Fibroblast of villous mesenchyme (primary cell): ENCODE results near the gene COBL. TPM values are rescaled to one million over a fixed set of nuclear protein-coding genes. Genes with fewer than 3 reads are reported as not detected.
A peak's percentile ranks its signal among the peaks of the same experiment; 100 is the strongest.

Experiments
- DNase-seq: peaks from one replicate; pipeline ENCODE4 v3.0.0-alpha.2; 2010; ENCODE audit warnings: low read depth
- H3K4me3 ChIP-seq: 2 replicates; pipeline ENCODE4 v1.5.1; 2011; ENCODE audit warnings: low read depth, mild to moderate bottlenecking, low read length
- total RNA-seq: library from RNA; depleted of rRNA; stranded (reverse); fragments of >200 nt; gene quantifications from 2 replicates; pipeline ENCODE4 v1.2.3, GENCODE V29; 2012
- TF ChIP-seq, protein P1 (sequence below): IDR thresholded peaks from 2 replicates; pipeline ENCODE4 v1.5.1; 2012; ENCODE audit warnings: low read depth, mild to moderate bottlenecking, low read length; ENCODE audit not compliant: insufficient read depth

The COBL gene
- total RNA-seq, 1 donor = not detected

- H3K4me3 ChIP-seq = no peak overlapping the region
- TF ChIP-seq, protein P1, sequence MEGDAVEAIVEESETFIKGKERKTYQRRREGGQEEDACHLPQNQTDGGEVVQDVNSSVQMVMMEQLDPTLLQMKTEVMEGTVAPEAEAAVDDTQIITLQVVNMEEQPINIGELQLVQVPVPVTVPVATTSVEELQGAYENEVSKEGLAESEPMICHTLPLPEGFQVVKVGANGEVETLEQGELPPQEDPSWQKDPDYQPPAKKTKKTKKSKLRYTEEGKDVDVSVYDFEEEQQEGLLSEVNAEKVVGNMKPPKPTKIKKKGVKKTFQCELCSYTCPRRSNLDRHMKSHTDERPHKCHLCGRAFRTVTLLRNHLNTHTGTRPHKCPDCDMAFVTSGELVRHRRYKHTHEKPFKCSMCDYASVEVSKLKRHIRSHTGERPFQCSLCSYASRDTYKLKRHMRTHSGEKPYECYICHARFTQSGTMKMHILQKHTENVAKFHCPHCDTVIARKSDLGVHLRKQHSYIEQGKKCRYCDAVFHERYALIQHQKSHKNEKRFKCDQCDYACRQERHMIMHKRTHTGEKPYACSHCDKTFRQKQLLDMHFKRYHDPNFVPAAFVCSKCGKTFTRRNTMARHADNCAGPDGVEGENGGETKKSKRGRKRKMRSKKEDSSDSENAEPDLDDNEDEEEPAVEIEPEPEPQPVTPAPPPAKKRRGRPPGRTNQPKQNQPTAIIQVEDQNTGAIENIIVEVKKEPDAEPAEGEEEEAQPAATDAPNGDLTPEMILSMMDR = no peak
- DNase-seq = no peak
These were observed 291.7 kb downstream of the COBL start for GRCh38 chr7:51024867-51025266.

GRCh38 chr7:51023547-51023946 is 293.1 kb downstream of the COBL start:
- no peak for DNase-seq
- TF ChIP-seq, protein P1 = no peak

GRCh38 chr7:51022821-51023220 is 293.8 kb downstream of the COBL start:
- no peak for DNase-seq
- no peak overlapping the region for H3K4me3 ChIP-seq
- TF ChIP-seq, protein P1 = no peak

More at GRCh38 chr7:51023547-51023946, 293.1 kb downstream of the COBL start:
- H3K4me3 ChIP-seq = no peak overlapping the region

DNA sequence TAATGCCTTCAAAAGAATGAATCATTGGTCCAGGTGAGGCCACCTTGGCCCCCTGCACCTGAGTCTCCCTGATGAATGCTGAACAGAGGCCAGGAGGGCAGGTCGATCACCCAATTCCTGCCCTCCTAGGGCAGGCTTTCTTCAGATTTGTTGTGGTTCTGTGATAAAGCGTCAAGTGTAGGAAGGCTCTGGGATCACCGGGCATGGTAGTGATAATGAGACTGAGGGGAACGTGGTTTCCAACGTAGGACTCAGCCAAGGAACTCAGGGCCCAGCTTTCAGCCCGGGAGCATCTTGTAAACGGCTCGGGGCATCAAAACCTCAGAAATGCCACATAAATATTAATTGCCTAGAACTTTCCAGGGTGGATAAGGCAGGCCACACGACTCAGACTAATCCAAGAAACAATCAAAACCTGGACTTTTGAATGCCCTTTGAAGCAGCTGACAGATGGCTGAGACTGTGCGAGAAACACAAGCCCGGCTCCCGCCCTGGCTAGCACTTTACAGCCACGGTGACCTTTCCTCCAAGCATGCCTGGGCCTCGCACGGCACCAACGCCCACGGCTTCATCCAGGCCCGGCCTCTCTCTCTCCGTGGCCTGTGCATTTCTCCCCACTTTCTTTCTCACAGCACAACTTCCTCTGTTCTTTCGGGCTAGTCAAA is 294.6 kb downstream of the COBL start:
- H3K4me3 ChIP-seq = no peak overlapping the region
- peak; percentile 41 for DNase-seq
- TF ChIP-seq, protein P1 = no peak

- DNase-seq = no peak
- TF ChIP-seq, protein P1 = no peak
- H3K4me3 ChIP-seq = no peak overlapping the region
These were observed 295.7 kb downstream of the COBL start for GRCh38 chr7:51020944-51021343.

GRCh38 chr7:51019891-51020870 is 296.4 kb downstream of the COBL start:
- DNase-seq = peak; percentile 88
- TF ChIP-seq, protein P1 = no peak
- no peak overlapping the region for H3K4me3 ChIP-seq
